Tibial nerve (tissue), 4 donors: ENCODE results near the gene NFKBIB.

Experiments
- EP300 ChIP-seq, 2 donors: sonication (generic); formaldehyde crosslinking; IDR thresholded peaks; one replicate each; pipeline ENCODE4 v1.6.1; 2017; ENCODE audit warnings: antibody characterized with exemption in 2 of 2, mild to moderate bottlenecking in 1 of 2
- TF ChIP-seq, protein P1 (sequence below), 5 experiments: fragments of 200-600 bp in 3 of 5; fragments of 450-650 bp in 2 of 5; sonication (generic) in 3 of 5; IDR thresholded peaks; one replicate each; pipeline ENCODE4 v1.5.1; 2016 to 2019; ENCODE audit warnings: antibody characterized with exemption in 5 of 5, mild to moderate bottlenecking in 3 of 5, moderate library complexity in 2 of 5

GRCh38 chr19:38913958-38914357 is 14.2 kb downstream of the NFKBIB start:
- TF ChIP-seq, protein P1, sequence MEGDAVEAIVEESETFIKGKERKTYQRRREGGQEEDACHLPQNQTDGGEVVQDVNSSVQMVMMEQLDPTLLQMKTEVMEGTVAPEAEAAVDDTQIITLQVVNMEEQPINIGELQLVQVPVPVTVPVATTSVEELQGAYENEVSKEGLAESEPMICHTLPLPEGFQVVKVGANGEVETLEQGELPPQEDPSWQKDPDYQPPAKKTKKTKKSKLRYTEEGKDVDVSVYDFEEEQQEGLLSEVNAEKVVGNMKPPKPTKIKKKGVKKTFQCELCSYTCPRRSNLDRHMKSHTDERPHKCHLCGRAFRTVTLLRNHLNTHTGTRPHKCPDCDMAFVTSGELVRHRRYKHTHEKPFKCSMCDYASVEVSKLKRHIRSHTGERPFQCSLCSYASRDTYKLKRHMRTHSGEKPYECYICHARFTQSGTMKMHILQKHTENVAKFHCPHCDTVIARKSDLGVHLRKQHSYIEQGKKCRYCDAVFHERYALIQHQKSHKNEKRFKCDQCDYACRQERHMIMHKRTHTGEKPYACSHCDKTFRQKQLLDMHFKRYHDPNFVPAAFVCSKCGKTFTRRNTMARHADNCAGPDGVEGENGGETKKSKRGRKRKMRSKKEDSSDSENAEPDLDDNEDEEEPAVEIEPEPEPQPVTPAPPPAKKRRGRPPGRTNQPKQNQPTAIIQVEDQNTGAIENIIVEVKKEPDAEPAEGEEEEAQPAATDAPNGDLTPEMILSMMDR (IDR thresholded peaks at IDR 0.05) = no peak
- no peak for TF ChIP-seq EP300 (IDR thresholded peaks at IDR 0.05)
